TTC549 (cell line): Measurements from ENCODE around the gene SLC7A10.

Experiments used
- FAIRE-seq: peaks from 2 replicates; lab custom pipeline; 2012; peaks lifted over from hg19 to GRCh38; lab: Jason Lieb, UNC

SLC7A10 gene

GRCh38 chr19:33225458-33225926 is at the start of gene SLC7A10:
Gene SLC7A10 (minus strand): TSS chr19:33225850. CDS start chr19:33225703, 147 bp downstream.
- FAIRE-seq: no peak

DNA sequence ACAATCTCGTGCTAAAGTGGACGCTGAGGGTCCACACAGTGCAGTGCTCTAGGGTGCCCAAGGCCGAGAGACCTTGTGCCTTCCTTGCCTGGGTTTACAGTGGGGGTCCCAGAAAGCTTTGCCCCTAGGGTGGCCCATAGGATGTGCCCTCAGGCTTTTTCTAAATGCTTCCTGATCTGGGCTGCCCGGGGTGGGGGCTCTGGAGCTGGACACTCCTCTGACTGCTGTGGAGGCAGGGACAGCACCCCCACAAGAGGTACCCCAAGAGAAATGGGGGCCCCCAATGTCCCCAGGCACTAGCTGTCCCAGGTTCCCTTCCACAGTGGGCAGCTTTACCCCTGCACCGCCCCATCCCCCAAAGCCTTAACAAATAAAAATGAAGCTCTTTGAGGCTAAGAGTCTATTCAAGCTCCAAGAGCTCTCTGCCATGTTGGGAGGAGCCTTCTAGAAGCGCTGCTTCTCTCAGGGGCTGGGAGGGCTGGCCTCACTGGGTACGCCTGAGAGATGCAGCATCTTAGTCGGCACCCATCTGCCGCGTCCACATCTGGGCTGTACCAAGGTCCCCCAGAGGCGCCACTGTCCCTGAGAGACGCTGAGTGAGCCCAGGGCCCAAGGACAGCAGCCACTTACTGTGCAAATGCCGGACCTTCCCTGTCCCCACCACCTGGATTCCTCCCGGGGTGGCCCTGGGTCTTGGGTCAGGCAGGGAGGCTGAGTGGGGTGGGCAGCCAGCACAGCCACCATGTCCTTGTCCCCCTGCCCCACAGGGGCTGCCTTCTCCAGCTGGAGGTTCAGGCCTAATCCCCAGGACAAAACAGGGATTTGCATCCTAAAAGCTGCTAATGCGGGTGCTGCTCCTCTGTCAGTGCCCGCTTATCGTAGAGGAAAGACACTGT is 49.3 kb upstream of the SLC7A10 start:
- FAIRE-seq: no peak

DNA sequence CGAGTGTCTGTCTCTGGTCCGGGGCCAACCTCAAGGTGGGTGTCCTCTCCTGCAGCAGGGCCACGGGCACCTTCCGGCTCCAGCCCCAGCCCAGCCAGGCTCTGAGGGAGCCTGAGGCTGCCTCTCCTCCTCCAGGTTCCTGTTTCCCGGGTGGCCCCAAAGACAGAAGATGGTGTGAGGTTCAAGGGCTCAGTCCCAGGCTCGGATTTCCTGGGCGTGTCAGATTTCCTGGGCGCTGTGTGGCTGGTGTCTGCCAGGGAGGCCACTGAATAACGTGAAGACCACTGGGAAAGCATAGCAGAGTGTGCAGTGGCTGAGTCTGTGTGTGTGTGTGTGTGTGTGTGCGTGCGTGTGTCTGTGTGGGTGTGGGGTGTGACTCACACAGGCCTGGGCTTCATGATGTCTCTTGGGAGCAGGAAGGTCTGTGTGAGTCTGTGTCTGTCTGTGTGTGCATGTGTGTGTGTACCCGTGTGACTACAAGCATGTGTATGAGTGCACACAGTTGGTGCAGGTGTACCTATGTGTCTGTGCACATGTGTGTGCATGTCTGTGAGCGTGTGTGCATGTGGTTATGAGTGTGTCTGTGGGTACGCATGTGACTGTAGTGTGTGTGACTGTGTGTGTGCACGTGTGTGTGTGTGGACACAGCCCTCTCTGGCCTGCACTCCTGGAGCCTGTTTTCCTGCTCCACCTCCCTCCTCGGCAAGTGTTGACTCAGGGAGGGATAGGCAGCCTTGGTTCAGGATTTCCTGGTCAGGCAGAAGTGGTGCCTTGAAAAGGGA is 48.4 kb upstream of the SLC7A10 start:
- no peak for FAIRE-seq

DNA sequence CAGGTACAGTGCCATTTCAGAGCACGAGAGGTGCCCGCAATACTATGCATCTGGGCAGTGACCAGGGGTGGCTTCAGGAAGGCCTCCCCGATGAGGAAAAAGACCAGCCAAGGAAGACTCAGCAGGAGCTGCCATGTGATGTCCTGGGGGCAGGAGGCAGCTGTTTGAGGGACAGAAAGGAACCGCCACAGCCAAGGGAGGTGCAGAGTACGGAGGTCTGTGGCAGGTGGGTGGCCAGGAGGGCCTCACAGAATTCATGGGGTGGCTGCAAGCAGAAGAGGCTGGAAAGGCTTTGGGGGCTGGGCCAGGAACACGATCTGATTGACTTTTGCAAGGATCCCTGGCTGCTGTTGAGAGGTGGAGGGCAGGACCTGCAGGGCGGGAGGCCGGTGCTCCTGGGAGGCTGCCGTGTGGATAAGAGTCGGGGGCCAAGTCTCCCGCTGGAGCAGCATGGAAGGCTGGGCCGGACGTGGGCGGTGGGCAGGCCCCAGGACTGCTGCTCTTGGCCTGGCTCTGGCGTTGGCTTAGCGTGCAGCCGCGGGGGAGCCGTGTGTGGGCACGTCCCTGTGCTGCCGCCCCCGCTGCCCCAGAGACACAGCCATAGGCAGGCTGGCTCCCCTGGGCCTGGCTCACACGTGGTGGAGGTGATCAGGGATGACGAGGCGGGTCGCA is 47.6 kb upstream of the SLC7A10 start:
- no peak for FAIRE-seq

DNA sequence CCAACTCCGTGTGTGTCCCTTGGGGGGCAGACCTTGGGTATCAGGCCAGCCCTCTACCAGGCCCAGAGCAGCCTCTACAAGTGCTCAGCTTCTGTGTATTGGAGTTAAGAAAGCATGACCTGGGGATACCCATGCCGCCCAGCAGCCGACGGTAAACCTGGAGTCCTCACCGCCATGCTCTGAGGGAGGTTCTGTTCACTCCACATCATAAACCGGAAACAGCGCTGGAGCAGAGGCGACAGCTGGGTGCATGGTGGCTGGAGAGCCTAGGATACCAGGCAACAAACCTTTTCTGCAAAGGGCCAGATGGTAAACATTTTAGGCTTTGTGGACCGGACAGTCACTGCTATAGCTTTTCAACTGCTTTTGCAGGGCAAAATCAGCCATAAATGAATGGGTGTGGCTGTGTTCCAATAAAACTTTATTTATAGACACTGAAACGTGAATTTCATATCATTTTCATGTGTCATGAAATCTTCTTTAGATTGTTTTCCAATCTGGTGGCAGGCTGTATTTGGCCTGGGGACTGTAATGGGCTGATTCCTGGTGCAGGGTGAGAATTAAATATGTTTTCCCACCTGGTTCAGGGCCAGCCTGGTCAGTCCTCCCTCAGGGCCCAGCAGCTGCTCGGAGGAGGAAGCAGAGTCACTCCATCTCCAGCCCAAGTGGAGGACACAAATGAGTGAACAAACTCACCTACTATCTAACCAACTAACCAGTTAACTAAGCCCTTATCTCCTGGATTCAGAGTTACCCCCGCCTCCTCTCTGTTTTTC is 45.8 kb upstream of the SLC7A10 start:
- no peak for FAIRE-seq

DNA sequence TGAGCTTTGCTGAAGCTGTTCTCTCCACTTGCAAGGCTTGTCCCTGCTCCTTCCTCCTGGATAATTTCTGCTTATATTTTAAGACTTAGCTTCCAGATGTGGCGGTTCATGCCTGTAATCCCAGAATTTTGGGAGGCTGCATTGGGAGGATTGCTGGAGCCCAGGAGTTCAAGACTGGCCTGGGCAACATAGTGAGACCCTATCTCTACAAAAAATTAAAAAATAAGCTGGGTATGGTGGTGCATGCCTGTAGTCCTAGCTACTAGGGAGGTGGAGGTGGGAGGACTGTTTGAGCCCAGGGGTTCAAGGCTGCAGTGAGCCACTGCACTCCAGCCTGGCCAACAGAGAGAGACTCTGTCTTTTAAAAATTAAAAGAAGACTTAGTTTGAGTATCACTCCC is 45.1 kb upstream of the SLC7A10 start:
- FAIRE-seq: no peak

GRCh38 chr19:33269016-33269415 is 43.4 kb upstream of the SLC7A10 start:
- FAIRE-seq: no peak

- no peak for FAIRE-seq
Observed at GRCh38 chr19:33268162-33268991, 42.7 kb upstream of the SLC7A10 start.

DNA sequence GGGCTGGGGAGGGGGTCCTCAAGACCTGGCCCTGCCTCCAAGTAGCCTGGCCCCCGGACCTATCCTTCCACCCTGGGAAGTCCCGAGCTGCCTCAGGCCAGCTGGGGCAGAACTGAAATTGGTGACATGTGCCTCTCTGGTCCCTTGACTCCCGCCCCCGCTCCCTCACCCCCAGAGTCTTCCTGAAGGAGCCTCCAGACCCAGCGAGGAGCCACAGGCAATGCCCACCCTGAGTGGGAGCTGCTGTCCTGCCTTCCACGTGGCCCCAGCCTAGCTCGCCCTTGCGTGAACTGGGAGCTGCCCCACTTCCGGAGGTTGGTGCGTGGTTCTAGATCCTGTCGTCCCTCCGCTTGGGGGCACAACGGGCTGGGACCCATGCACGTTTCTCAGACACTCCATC is 42.1 kb upstream of the SLC7A10 start:
- no peak for FAIRE-seq

DNA sequence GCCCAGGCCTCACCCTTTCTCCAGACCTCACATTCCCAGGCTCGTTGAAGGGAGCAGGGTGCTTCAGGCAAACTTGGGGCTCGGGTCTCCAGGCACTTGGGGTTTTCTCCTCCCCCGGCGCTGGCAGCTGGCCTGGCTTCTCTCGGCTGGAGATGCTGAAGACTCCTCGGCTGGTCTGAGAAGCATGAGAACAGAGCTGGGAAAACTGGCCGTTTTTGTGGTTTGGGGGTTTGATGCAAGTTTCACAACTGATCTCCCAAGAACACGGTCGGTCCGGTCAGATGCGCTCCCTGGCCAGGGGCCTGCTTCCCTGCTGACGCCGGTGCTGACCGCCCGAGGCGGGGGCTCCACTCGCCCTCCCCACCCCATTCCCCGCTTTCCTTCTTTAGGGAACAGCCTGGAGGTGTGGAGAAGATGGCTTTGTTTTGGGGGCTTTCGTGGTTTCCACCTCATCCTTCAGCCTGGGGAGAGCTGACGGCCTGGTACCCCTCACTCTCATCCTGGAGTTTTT is 41.4 kb upstream of the SLC7A10 start:
- no peak for FAIRE-seq

DNA sequence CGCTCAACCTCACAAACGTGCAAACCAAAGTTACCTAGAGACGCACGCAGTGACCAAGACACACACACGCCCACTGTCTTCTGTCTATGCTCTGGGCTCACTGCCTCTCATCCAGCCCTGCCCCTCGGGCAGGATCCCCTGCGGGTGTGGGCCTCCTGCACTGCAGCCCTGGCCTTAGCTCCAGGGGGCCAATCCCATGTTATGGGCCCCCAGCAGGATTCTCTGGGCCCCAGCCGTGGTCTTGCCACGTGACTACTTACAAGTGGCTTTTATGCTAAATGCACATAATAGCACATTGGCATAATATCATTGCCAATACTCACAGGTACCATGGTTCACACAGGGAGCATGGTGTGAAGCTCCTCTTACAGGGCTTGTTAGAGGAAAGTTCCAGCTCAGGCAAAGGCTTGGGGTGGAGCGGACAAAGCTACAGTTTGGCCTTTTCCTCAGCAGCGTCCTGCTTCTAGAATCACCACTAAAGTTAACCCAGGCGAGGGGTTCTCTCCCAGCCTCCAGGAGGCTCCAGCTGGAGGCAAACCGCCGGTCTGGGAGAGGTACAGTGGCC is 39.3 kb upstream of the SLC7A10 start:
- no peak for FAIRE-seq

GRCh38 chr19:33263325-33264023 is 37.8 kb upstream of the SLC7A10 start:
- no peak for FAIRE-seq

GRCh38 chr19:33261511-33262189 is 36.0 kb upstream of the SLC7A10 start:
- no peak for FAIRE-seq

GRCh38 chr19:33260628-33261418 is 35.2 kb upstream of the SLC7A10 start:
- FAIRE-seq: no peak

- FAIRE-seq: no peak
Observed at GRCh38 chr19:33259539-33259938, 33.9 kb upstream of the SLC7A10 start.

- FAIRE-seq: no peak
Observed at GRCh38 chr19:33257828-33258227, 32.2 kb upstream of the SLC7A10 start.

- no peak for FAIRE-seq
Observed at GRCh38 chr19:33256261-33256660, 30.6 kb upstream of the SLC7A10 start.

GRCh38 chr19:33255781-33256180 is 30.1 kb upstream of the SLC7A10 start:
- no peak for FAIRE-seq
